HG02840 (cell line): Measurements from ENCODE around the gene MACROD2.
"Not testable (repeated sequence)": the region's sequence is repeated elsewhere in the genome, so short reads cannot be mapped to it uniquely, and the experiment has no call there.

Experiments
- ATAC-seq: cut with Tn5 transposase; IDR thresholded peaks from one replicate; pipeline ENCODE4 v1.9.1; 2021; ENCODE audit warnings: mild to moderate bottlenecking, moderate library complexity, moderate number of reproducible peaks; ENCODE audit not compliant: unreplicated experiment, low FRiP score

Gene MACROD2

DNA sequence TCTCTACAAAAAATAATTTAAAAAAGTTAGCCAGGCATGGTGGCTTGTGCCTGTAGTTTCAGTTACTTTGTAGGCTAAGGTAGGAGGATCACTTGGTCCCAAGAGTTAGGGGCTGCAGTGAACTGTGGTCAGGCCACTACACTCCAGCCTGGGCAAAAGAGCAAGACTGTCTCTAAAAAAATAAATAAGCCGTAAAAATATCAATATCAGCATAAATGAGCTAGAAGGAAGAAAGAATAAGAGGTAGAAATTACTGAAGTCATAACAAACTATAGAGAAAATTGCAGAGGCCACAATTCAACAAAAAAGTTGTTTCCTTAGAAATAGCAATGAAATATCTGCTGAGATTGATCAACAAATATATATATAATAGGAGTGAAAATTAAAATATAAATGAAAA is 1169.4 kb downstream of the MACROD2 start:
- no peak for ATAC-seq

DNA sequence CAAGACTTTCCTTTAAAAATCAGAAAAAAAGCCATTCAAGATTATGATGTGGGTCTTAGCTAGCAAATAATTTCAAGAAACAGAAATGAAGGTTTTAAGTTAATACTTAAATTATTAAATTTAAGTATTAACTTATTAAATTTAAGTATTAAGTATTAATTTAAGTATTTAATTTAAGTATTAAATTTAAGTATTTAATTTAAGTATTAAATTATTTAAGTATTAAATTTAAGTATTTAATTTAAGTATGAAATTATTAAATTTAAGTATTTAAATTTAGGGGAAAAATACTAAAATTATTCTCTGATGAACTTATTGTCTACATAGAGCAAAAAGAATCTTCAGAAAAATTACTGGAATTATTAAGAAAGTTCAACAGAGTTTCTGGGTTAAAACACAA is 1171.4 kb downstream of the MACROD2 start:
- ATAC-seq, result no peak

GRCh38 chr20:15171016-15171415 is 1175.7 kb downstream of the MACROD2 start:
- no peak for ATAC-seq

- no peak for ATAC-seq
Observed at GRCh38 chr20:15176929-15177328, 1181.6 kb downstream of the MACROD2 start.

DNA sequence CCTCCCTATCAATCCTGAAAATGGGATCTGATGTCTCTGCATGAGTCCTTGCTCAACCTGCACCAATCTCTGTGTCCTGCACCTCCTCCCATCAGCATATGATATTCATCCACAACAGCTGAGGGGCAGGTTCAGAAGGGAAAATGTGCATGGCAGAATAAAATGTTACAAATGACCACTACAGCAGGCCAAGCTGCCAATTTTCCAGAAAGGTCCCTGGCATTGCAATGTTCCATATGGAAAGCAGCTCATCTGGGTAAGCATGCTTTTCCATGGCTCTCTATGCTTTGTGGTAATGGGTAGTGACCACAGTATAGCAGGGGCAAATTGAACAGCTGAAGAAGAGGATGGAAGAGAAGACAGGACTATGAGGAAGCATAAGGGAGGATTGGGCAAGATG is 1183.3 kb downstream of the MACROD2 start:
- no peak for ATAC-seq

- no peak for ATAC-seq
Observed at GRCh38 chr20:15179381-15179780, 1184.1 kb downstream of the MACROD2 start.

GRCh38 chr20:15179781-15180180 is 1184.5 kb downstream of the MACROD2 start:
- ATAC-seq, result no peak

GRCh38 chr20:15185322-15185721 is 1190.0 kb downstream of the MACROD2 start:
- ATAC-seq, result no peak

DNA sequence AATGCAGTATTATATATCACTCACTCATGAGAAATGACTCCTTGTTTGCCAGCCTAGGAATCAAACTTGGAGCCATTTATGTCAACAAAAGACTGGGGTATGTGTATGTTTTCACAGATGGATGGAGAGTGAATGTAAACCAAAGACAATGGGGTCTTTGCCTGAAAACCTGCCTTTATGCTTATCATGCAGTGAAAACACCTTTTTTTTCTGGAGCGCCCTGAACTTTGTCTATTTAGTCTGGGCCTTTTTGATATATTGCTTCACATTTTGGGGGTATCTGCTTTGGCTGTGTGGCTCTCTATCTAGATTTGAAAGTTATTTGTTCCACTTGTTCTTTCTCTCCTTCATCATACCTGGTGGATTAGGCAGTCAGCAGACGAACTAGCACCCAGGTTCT is 1190.6 kb downstream of the MACROD2 start:
- no peak for ATAC-seq

GRCh38 chr20:15187612-15188011 is 1192.3 kb downstream of the MACROD2 start:
- no peak for ATAC-seq

DNA sequence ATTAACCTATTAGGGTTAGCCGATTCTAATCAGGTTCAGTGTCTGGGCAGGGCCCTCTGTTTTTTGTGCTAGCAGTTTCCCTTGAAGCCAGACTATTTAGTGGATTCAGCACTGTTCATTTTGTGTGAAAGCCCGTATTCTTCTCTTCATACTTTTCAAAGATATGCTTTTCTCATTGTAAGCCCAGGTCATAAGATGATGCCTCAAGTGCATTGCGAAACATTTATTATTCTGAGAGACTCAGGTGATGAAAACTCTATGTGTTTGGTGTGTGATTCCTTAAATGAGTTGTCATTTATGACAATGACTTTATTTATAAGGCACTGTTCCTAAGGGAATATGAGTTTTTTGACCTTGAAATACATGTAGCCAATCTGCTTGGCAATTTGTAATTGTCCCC is 1193.1 kb downstream of the MACROD2 start:
- ATAC-seq, result no peak

DNA sequence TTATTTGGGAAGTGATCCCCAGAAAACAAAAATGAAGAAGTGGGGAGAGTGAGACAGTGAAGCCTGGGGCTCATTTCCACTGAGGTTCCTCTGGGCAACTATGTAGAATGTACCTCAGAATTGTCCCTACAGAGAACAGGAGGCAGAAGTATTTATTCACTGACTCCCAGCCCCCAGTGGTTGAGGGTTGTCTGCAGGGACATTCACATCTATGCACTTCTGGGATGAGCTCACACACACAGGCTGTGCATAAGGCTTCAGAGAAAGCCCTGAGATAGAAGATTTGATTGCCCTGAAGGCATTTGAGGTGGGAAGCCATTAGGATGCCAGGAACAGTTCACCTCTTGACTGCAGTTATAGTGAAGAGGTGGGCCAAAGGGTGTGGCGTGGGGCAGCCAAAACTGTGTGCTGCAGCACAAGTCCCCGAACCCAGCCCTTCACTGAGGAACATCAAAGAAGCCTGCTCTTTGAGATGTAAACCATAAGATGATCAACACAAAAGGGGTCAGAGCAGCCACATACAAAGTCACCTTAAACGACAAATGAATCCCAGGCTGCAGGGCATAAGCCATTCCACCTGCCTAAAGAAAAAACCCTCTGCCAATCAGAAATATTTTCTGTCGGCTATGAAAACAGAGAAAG is 1195.9 kb downstream of the MACROD2 start:
- no peak for ATAC-seq

- no peak for ATAC-seq
Observed at GRCh38 chr20:15195378-15195777, 1200.1 kb downstream of the MACROD2 start.

- ATAC-seq, result no peak
Observed at GRCh38 chr20:15196547-15197255, 1201.4 kb downstream of the MACROD2 start.

DNA sequence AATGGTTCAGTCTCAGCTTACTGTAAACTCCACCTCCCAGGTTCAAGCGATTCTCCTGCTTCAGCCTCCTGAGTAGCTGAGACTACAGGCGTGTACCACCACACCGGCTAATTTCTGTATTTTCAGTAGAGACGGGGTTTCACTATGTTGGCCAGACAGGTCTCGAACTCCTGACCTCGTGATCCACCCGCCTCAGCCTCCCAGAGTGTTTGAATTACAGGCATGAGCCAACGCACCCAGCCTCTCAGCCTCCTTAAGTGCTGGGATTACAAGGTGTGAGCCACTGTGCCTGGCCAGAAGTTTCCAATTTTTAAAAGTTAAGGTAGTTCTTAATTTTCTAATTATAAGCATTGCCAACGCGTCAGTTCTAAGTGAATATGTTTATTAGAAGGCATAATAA is 1202.7 kb downstream of the MACROD2 start:
- not testable (repeated sequence) for ATAC-seq

GRCh38 chr20:15199698-15200097 is 1204.4 kb downstream of the MACROD2 start:
- peak; percentile 53 for ATAC-seq

DNA sequence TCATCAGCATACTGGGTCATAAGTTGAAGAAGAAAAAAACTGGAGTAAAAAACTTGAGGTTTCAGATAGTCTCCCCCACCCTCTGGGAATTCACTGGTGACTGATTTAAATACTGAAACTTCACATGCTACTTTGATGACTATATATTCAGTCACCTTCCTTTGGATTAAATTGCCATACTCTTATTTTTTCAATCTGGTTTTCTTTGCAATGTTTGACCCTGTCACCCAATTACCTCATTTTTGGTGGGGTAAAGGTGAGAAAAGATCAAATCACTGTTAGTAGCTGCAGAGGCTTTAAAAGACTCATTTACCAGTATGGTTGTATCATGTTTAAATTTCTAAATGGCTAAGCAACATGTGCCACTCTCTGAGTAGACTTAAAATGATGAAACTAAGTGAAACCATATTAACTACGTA is 1204.8 kb downstream of the MACROD2 start:
- peak; percentile 76 for ATAC-seq

GRCh38 chr20:15201602-15202001 is 1206.3 kb downstream of the MACROD2 start:
- ATAC-seq, result no peak

DNA sequence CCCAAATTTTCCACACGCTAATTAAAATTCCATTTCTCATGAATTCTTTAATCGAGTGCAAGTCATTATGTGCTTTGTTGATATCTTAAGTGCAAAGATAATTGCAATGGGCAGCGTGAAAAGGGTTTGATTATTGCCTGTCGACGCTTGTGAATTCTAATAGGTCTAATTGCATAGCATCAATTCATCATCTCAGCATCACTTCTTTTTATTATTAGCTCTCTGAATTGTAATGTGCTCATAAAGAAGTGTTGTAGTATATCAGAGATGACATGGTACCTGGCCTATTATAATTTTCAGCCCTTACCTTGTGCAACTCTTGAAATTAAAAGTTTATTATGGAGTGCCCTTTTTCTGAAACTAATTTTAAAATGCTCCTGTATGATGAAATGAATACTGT is 1208.9 kb downstream of the MACROD2 start:
- no peak for ATAC-seq

DNA sequence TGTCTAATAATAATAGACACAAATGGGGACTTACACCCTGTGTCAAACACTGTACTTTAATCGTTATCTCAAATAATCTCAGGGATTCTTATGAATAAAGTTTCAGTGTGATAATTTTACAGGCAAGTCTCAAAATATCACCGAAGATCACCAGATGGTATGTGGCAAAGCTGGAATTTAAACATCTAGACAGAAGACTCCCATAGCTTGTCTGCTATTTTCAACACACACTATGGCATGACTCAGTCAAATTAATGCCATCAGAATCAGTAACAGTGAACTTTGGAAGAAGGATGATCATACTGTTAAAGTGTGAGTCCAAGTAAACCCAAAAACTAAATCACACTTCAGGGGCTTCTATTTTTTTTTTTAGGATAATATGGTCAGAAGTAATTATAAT is 1209.7 kb downstream of the MACROD2 start:
- ATAC-seq, result no peak

- no peak for ATAC-seq
Observed at GRCh38 chr20:15205719-15206118, 1210.4 kb downstream of the MACROD2 start.

DNA sequence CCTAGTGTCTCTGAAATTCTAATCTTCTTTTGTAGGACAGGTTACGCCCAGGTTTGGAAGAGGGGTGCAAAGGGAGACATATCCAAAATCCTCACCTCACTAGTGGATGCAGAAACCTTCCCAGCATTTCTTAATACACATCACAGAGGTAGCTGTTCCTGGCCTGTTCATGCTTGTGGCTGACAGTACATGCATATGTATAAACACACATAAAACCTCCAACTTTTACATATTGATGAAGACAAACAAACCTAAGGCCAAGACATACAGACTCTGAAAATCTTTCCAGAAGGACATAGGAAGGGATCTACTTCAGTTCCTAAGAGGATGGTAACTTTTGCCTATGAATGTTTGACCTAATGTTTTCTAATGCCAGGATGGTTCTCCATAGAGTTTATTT is 1214.2 kb downstream of the MACROD2 start:
- no peak for ATAC-seq
